Skeletal muscle satellite cell (primary cell): ENCODE results near the gene XRCC5.

Experiments used
- H3K27me3 ChIP-seq: 2 replicates; pipeline ENCODE4 v1.7.0; 2013; ENCODE audit warnings: low read length; ENCODE audit not compliant: control insufficient read depth, insufficient read depth
- H3K36me3 ChIP-seq: 2 replicates; pipeline ENCODE4 v1.7.0; 2013; ENCODE audit warnings: mild to moderate bottlenecking, control low read depth, low read length; ENCODE audit not compliant: insufficient read depth
- H3K4me1 ChIP-seq: 2 replicates; pipeline ENCODE4 v1.7.0; 2013; ENCODE audit warnings: low read length; ENCODE audit not compliant: control insufficient read depth, insufficient read depth
- H3K4me2 ChIP-seq: 2 replicates; pipeline ENCODE4 v1.7.0; 2013; ENCODE audit warnings: mild to moderate bottlenecking, low read length
- H3K4me3 ChIP-seq: 2 replicates; pipeline ENCODE4 v1.7.0; 2013; ENCODE audit warnings: low read length
- H3K9ac ChIP-seq: 2 replicates; pipeline ENCODE4 v1.7.0; 2013; ENCODE audit warnings: mild to moderate bottlenecking, low read depth, low read length, moderate library complexity
- H3K9me3 ChIP-seq: replicated peaks from 2 replicates; pipeline ENCODE4 v1.7.0; 2013; ENCODE audit warnings: mild to moderate bottlenecking, control low read depth, low read length

The XRCC5 gene

DNA sequence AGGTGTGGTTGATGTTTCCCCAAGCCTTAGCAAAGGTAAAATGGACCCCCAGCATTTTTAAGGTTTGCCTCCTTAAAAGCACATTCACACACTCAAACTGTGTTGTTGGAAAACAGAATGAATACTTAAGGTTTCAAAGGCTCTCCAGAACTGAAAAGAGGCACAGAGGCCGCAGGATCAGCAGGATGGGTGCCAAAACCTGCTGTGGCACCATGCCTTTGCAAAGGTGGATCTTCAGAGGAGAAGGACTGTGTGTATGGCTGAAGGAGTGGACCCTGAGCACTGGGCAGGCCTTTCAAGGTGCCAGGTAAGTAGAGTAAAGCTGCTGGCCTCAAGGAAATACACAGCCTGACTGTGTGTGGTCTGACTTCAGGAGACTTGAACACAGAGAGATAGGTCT lies 127.3 kb downstream of the XRCC5 start:
- no peak overlapping the region for H3K4me2 ChIP-seq
- no peaks in the 10 kb centered on the region for H3K27me3 ChIP-seq
- no peak overlapping the region for H3K9ac ChIP-seq
- H3K4me3 ChIP-seq = no peak overlapping the region
- no peaks in the 10 kb centered on the region for H3K4me1 ChIP-seq
- no peaks in the 10 kb centered on the region for H3K9me3 ChIP-seq
- no peaks in the 10 kb centered on the region for H3K36me3 ChIP-seq

- Histone ChIP-seq H3K4me2 (no peak overlapping the region), H3K9me3 (no peaks in the 10 kb centered on the region), H3K4me1 (no peaks in the 10 kb centered on the region), H3K4me3 (no peak overlapping the region), H3K27me3 (no peaks in the 10 kb centered on the region), H3K9ac (no peak overlapping the region), H3K36me3 (no peaks in the 10 kb centered on the region)
Observed at GRCh38 chr2:216242365-216242764, 133.2 kb downstream of the XRCC5 start.

DNA sequence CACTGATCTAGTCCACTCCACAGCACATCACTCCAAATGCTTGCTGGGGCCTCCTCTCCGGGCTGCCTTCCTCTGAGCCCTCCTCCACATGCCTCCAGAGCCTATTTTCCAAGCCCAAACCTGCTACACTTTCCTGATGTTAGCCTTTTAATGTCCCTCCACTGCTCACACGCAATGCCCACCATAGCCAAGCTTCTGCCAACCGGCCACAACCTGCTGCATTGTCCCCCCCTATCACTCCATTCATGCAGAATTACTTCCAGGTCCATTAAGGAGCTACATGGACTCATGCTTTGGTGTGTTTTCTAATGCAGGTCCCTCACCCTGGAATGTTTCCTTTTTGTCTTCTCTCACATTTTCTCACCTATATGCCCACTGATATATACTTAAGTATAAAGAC lies 133.9 kb downstream of the XRCC5 start:
- H3K4me1 ChIP-seq = no peaks in the 10 kb centered on the region
- H3K4me3 ChIP-seq = no peak overlapping the region
- H3K9me3 ChIP-seq = no peaks in the 10 kb centered on the region
- H3K27me3 ChIP-seq = no peaks in the 10 kb centered on the region
- no peak overlapping the region for H3K4me2 ChIP-seq
- no peaks in the 10 kb centered on the region for H3K36me3 ChIP-seq
- H3K9ac ChIP-seq = no peak overlapping the region

DNA sequence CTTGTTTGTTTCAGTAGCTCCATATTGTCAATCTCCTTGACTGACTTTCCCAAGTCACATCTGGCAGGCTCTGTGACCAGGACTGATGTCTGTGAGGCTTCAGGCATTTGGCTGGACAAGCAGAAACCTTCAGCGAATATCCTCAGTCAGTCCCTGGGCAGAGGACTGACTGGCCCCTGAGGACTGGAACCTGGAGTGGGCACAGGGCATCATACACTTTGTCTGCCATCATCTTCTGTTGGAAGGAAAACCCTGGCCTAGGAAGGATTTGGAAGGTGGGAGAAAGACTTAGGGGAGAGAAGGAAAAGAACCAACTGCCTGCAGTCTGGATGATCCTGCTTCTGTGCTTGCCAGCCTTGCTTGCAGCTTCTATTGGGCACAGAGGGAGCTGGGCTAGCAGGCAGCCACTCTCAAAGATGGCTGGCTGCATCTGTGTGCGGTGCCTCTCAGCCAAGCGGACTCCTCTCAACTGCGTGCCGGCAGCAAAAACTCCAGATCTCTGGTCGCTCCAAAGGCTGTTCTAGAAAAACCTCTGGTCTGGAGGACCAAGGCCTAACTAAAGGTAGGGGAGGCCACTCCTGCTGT lies 136.3 kb downstream of the XRCC5 start:
- no peak overlapping the region for H3K9ac ChIP-seq
- no peaks in the 10 kb centered on the region for H3K4me1 ChIP-seq
- no peaks in the 10 kb centered on the region for H3K36me3 ChIP-seq
- no peaks in the 10 kb centered on the region for H3K9me3 ChIP-seq
- no peak overlapping the region for H3K4me2 ChIP-seq
- no peaks in the 10 kb centered on the region for H3K27me3 ChIP-seq
- H3K4me3 ChIP-seq = no peak overlapping the region

- Histone ChIP-seq H3K4me3 (no peak overlapping the region), H3K36me3 (no peaks in the 10 kb centered on the region), H3K27me3 (no peaks in the 10 kb centered on the region), H3K9me3 (no peaks in the 10 kb centered on the region), H3K9ac (no peak overlapping the region), H3K4me1 (no peaks in the 10 kb centered on the region), H3K4me2 (no peak overlapping the region)
Observed at GRCh38 chr2:216246766-216247165, 137.6 kb downstream of the XRCC5 start.
